GM12892 (cell line): Measurements from ENCODE around the gene RAB39B.

ENCODE experiments used
- POLR2A ChIP-seq: IDR thresholded peaks from 2 replicates; pipeline ENCODE4 v1.6.1; 2011; ENCODE audit warnings: low read depth, low read length, control low read depth
- POLR2AphosphoS5 ChIP-seq: IDR thresholded peaks from 2 replicates; pipeline ENCODE4 v1.6.1; 2011; ENCODE audit warnings: low read depth, low read length, control low read depth
- TAF1 ChIP-seq: IDR thresholded peaks from 2 replicates; pipeline ENCODE4 v1.6.1; 2011; ENCODE audit warnings: low read depth, mild to moderate bottlenecking, control low read depth, low read length, borderline replicate concordance

GRCh38 chrX:155259752-155260151 lies 4.5 kb downstream of the RAB39B start:
- TF ChIP-seq POLR2AphosphoS5: no peak
- TF ChIP-seq POLR2A: no peak
- TF ChIP-seq TAF1: no peak
